K562 (cell line): ENCODE results near the gene FAHD2A. TPM values are rescaled to one million over a fixed set of nuclear protein-coding genes. Genes with fewer than 3 reads are reported as not detected.
"Not testable (repeated sequence)": the region's sequence is repeated elsewhere in the genome, so short reads cannot be mapped to it uniquely, and the experiment has no call there.

Source experiments
- ATAC-seq: fragments of 200-7000 bp; cut with Tn5 transposase; 3 replicates; pipeline ENCODE4 v1.9.1; 2020; ENCODE audit warnings: moderate library complexity
- BruUV-seq: library from RNA; stranded (reverse); fragments of 400-500 nt; replicated peaks from 2 replicates; lab custom pipeline; 2021; lab: Mats Ljungman, UMichigan
- CTCF ChIA-PET: fragments of 300-600 bp; formaldehyde crosslinking; extraction: SDS; loops from one replicate; lab custom pipeline; 2021; ENCODE audit warnings: low intra/inter-chr PET ratio; lab: Yijun Ruan, JAX
- POLR2A ChIA-PET: fragments of 300-600, 350-650 bp; sonication (Branson Sonifier 250); formaldehyde crosslinking; extraction: SDS; loops from one replicate; lab custom pipeline; 2021; ENCODE audit warnings: antibody characterized with exemption, inconsistent platforms; lab: Yijun Ruan, JAX
- DNase-seq, 4 experiments: peaks; one replicate each; pipeline versions ENCODE4 v3.0.0 to v3.0.0-alpha.2; 2011 to 2018; ENCODE audit warnings: low spot score in 3 of 4, mixed read lengths in 3 of 4; ENCODE audit errors: extremely low read depth in 1 of 4
- FAIRE-seq: peaks from 2 replicates; lab custom pipeline; 2011; peaks lifted over from hg19 to GRCh38; lab: Jason Lieb, UNC
- H2AFZ ChIP-seq: 2 replicates; pipeline ENCODE4 v1.6.0; 2011; ENCODE audit warnings: low read depth, low read length, control low read depth, inconsistent platforms
- H3K27ac ChIP-seq: fragments of 200-600 bp; 3 replicates; pipeline ENCODE4 v1.8.0; 2011; ENCODE audit warnings: low read depth, mild to moderate bottlenecking, control low read depth, inconsistent platforms, low read length, moderate library complexity, mixed read lengths; ENCODE audit errors: extremely low read depth
- H3K27me3 ChIP-seq, 2 experiments: fragments of 300-600 bp in 1 of 2; 2 replicates in 1 of 2; 3 replicates in 1 of 2; pipeline versions ENCODE4 v1.6.0 to v1.8.0; 2011; ENCODE audit warnings: inconsistent platforms in 2 of 2, low read length in 2 of 2, mild to moderate bottlenecking in 1 of 2, mixed read lengths in 1 of 2, moderate library complexity in 1 of 2; ENCODE audit not compliant: control insufficient read depth in 2 of 2, insufficient read depth in 2 of 2
- H3K36me3 ChIP-seq: fragments of 300-600 bp; 3 replicates; pipeline ENCODE4 v1.8.0; 2011; ENCODE audit warnings: mild to moderate bottlenecking, low read length, inconsistent platforms; ENCODE audit not compliant: control insufficient read depth, insufficient read depth
- H3K4me1 ChIP-seq, 2 experiments: fragments of 200-600 bp in 1 of 2; replicated peaks in 1 of 2; 2 replicates in 1 of 2; 3 replicates in 1 of 2; pipeline versions ENCODE4 v1.5.1 to v1.8.0; 2011; ENCODE audit warnings: inconsistent platforms in 2 of 2, low read length in 2 of 2, mild to moderate bottlenecking in 1 of 2, mixed read lengths in 1 of 2, moderate library complexity in 1 of 2; ENCODE audit not compliant: control insufficient read depth in 2 of 2, insufficient read depth in 2 of 2
- H3K4me2 ChIP-seq: 2 replicates; pipeline ENCODE4 v1.6.1; 2011; ENCODE audit warnings: low read length, control low read depth, inconsistent platforms, mixed read lengths; ENCODE audit not compliant: insufficient read depth
- H3K4me3 ChIP-seq: fragments of 200-600 bp; sonication (generic), shearing (Covaris generic); 2 replicates; pipeline ENCODE4 v1.5.1; 2016; ENCODE audit warnings: control low read depth, inconsistent platforms
- H3K79me2 ChIP-seq: fragments of 200-600 bp; 3 replicates; pipeline ENCODE4 v1.8.0; 2011; ENCODE audit warnings: low read length, inconsistent platforms; ENCODE audit not compliant: control insufficient read depth, insufficient read depth
- H3K9ac ChIP-seq, 2 experiments: 2 replicates each; pipeline versions ENCODE4 v1.6.0 to v1.6.1; 2011; ENCODE audit warnings: low read depth in 2 of 2, low read length in 2 of 2, control low read depth in 1 of 2, inconsistent platforms in 1 of 2, mild to moderate bottlenecking in 1 of 2, mixed read lengths in 1 of 2; ENCODE audit not compliant: insufficient read depth in 1 of 2
- H3K9me1 ChIP-seq: one replicate; pipeline ENCODE4 v1.6.0; 2011; ENCODE audit warnings: inconsistent platforms, mild to moderate bottlenecking, low read length, moderate library complexity; ENCODE audit not compliant: control insufficient read depth, insufficient read depth
- H3K9me3 ChIP-seq: replicated peaks from 2 replicates; pipeline ENCODE4 v1.5.1; 2011; ENCODE audit warnings: low read depth, low read length, inconsistent platforms; ENCODE audit not compliant: control insufficient read depth, insufficient read depth
- H4K20me1 ChIP-seq: replicated peaks from 2 replicates; pipeline ENCODE4 v1.6.1; 2011; ENCODE audit warnings: low read length, inconsistent platforms, mixed read lengths; ENCODE audit not compliant: control insufficient read depth, insufficient read depth
- CTCF ChIP-seq, 3 experiments: IDR thresholded peaks in 2 of 3; conservative IDR thresholded peaks in 1 of 3; 2 replicates each; pipeline ENCODE4 v1.5.1; 2011 to 2012; ENCODE audit warnings: low read length in 3 of 3, mild to moderate bottlenecking in 3 of 3, control low read depth in 2 of 3, improper control_type of control experiment in 1 of 3, inconsistent platforms in 1 of 3, low read depth in 1 of 3, mixed read lengths in 1 of 3, moderate library complexity in 1 of 3; ENCODE audit not compliant: insufficient read depth in 2 of 3
- ZNF316 ChIP-seq: fragments of 450-650 bp; IDR thresholded peaks from 2 replicates; pipeline ENCODE4 v1.6.1; 2016
- WGBS: fragments of 100-300 bp; shearing (Covaris generic); methylation state at CpG from one replicate; pipeline ENCODE4 v1.1.6; 2016; ENCODE audit warnings: low coverage, mixed read lengths; ENCODE audit not compliant: insufficient coverage; ENCODE audit errors: missing lambda C conversion rate; 5-methylcytosine and 5-hydroxymethylcytosine counted together
- in situ Hi-C: fragments of 300-500 bp; cut with MboI; formaldehyde crosslinking; loops from 4 replicates; pipeline ENCODE4 v1.15.0; 2018; ENCODE audit warnings: inconsistent platforms, mixed read lengths
- intact Hi-C: fragments of 100-400 bp; cut with micrococcal nuclease; formaldehyde crosslinking; loops from 2 replicates; pipeline ENCODE4 v1.14.2; 2022
- polyA plus RNA-seq, 8 experiments: library from polyadenylated mRNA; depleted of rRNA in 4 of 8; stranded (reverse) in 5 of 8; unstranded in 3 of 8; fragments of >200 nt; fragmentation: Nextera tagmentation in 2 of 8; fragmentation: Illumina TruSeq in 1 of 8; extraction: Ambion mirVana in 2 of 8; extraction: Trizol in 1 of 8; gene quantifications; 2 replicates each; pipeline versions ENCODE4 v1.2.1 to v1.2.3, GENCODE V29; 2011 to 2014; ENCODE audit warnings: inconsistent platforms in 1 of 8, missing spikeins in 1 of 8
- total RNA-seq, 7 experiments: library from RNA; depleted of rRNA in 6 of 7; stranded (reverse); fragments of >200 nt in 6 of 7; fragmentation: Illumina TruSeq in 2 of 7; extraction: Trizol in 2 of 7; gene quantifications; 2 replicates each; pipeline versions ENCODE4 v1.2.1 to v1.2.3, GENCODE V29; 2011 to 2021; ENCODE audit warnings: low replicate concordance in 1 of 7

The FAHD2A gene
- total and polyA plus RNA-seq, 9 of the 15 experiments (the other 6 are each of a cell fraction or from before 2014, with no cell fraction given), result 13.8 to 41.0 (median 30.4) TPM

GRCh38 chr2:95404676-95405075, 2.2 kb downstream of the FAHD2A start:
- H3K27ac ChIP-seq, H3K9me3 ChIP-seq, POLR2A ChIA-PET, H4K20me1 ChIP-seq, intact Hi-C loops, BruUV-seq, H3K27me3 ChIP-seq, H3K9ac ChIP-seq, CTCF ChIA-PET, DNase-seq, H3K9me1 ChIP-seq, H3K4me2 ChIP-seq, FAIRE-seq, H2AFZ ChIP-seq, H3K4me3 ChIP-seq, ATAC-seq: not testable (repeated sequence)
- H3K4me1 ChIP-seq, result peaks cover 10 to 12% of the 10 kb centered on the region in 2 experiments; a peak in 4 of 5 replicates
- H3K79me2 ChIP-seq, result peaks cover 29% of the 10 kb centered on the region
- in situ Hi-C loops, result loop anchor here (10.0 kb wide), 1 partner anchor 1690 kb away; the partner anchor contains the start of gene FAHD2B
- WGBS, result 86% methylated on average over 3 of the region's 3 CpGs
- TF ChIP-seq CTCF (IDR thresholded peaks at IDR 0.05 in 2 of 3, conservative IDR thresholded peaks at IDR 0.05 in 1 of 3; ENCODE audit: insufficient read depth in 2 of 3, low read depth in 1 of 3, low read length in 3 of 3) (peak in 1 of 3 experiments; percentile 17; a peak in 2 of 6 replicates), ZNF316 (0 out of 2 replicates have a peak, but pooled peaks have one; percentile 15)
- H3K36me3 ChIP-seq, result peaks cover 23% of the 10 kb centered on the region; the same call in 1 of the 3 replicates

GRCh38 chr2:95411239-95411638, 8.7 kb downstream of the FAHD2A start:
- POLR2A ChIA-PET, result interaction anchor here (0.6 kb wide), 1 partner anchor 35 kb away, joined by 3 read pairs; no protein-coding TSS in a partner anchor
- H3K27ac ChIP-seq, H2AFZ ChIP-seq, DNase-seq, CTCF ChIA-PET, H3K9me3 ChIP-seq, ATAC-seq, H3K4me1 ChIP-seq, H4K20me1 ChIP-seq, H3K4me2 ChIP-seq, intact Hi-C loops, in situ Hi-C loops, H3K4me3 ChIP-seq, H3K79me2 ChIP-seq, FAIRE-seq, H3K27me3 ChIP-seq, BruUV-seq, H3K9ac ChIP-seq, H3K9me1 ChIP-seq: not testable (repeated sequence)
- 97% methylated on average over 4 of the region's 5 CpGs for WGBS
- peaks cover 23% of the 10 kb centered on the region; the same call in 1 of the 3 replicates for H3K36me3 ChIP-seq
